Neural cell (in vitro differentiated cells): Measurements from ENCODE around the gene DDX18. TPM values are rescaled to one million over a fixed set of nuclear protein-coding genes. Genes with fewer than 3 reads are reported as not detected.

Experiments used
- H2AFZ ChIP-seq: fragments of 200-600, 300-800 bp; sonication (generic), shearing (Covaris generic); 2 replicates; pipeline ENCODE4 v1.6.0; 2014; ENCODE audit warnings: low read depth, mild to moderate bottlenecking, antibody characterized with exemption, low read length, moderate library complexity
- H3F3A ChIP-seq: fragments of 200-600 bp; shearing (Covaris generic); 2 replicates; pipeline ENCODE4 v1.6.1; 2016; ENCODE audit warnings: mild to moderate bottlenecking, moderate library complexity, mixed read lengths, antibody characterized with exemption, low read length; ENCODE audit not compliant: insufficient read depth, poor library complexity, severe bottlenecking
- H3K27ac ChIP-seq: fragments of 200-600, 300-800 bp; sonication (generic), shearing (Covaris generic); 2 replicates; pipeline ENCODE4 v1.5.1; 2014; ENCODE audit warnings: mild to moderate bottlenecking, low read length, moderate library complexity
- H3K27me3 ChIP-seq: fragments of 300-800, 200-600 bp; sonication (generic), shearing (Covaris generic); 2 replicates; pipeline ENCODE4 v1.6.0; 2014; ENCODE audit warnings: mild to moderate bottlenecking, low read depth, low read length, moderate library complexity; ENCODE audit not compliant: insufficient read depth
- H3K36me3 ChIP-seq: fragments of 300-800, 200-600 bp; sonication (generic), shearing (Covaris generic); 2 replicates; pipeline ENCODE4 v1.5.1; 2014; ENCODE audit warnings: mild to moderate bottlenecking, antibody characterized with exemption, low read length, moderate library complexity; ENCODE audit not compliant: insufficient read depth
- H3K4me2 ChIP-seq: fragments of 300-800, 200-600 bp; sonication (generic), shearing (Covaris generic); 2 replicates; pipeline ENCODE4 v1.6.0; 2014; ENCODE audit warnings: mild to moderate bottlenecking, low read length
- H3K4me3 ChIP-seq: fragments of 300-800, 200-600 bp; sonication (generic), shearing (Covaris generic); 2 replicates; pipeline ENCODE4 v1.5.1; 2014; ENCODE audit warnings: mild to moderate bottlenecking, low read length, moderate library complexity
- H3K79me2 ChIP-seq: fragments of 200-600 bp; shearing (Covaris generic); replicated peaks from 2 replicates; pipeline ENCODE4 v1.6.0; 2014; ENCODE audit warnings: mild to moderate bottlenecking, low read length, moderate library complexity; ENCODE audit not compliant: insufficient read depth
- H3K9ac ChIP-seq: fragments of 300-800, 200-600 bp; sonication (generic), shearing (Covaris generic); 2 replicates; pipeline ENCODE4 v1.6.1; 2016; ENCODE audit warnings: mild to moderate bottlenecking, low read length, mixed read lengths
- H3K9me2 ChIP-seq: fragments of 200-600 bp; shearing (Covaris generic); 2 replicates; pipeline ENCODE4 v1.6.1; 2016; ENCODE audit warnings: mild to moderate bottlenecking, low read length, mixed read lengths; ENCODE audit not compliant: insufficient read depth
- H3K9me3 ChIP-seq: fragments of 200-600, 300-800 bp; sonication (generic), shearing (Covaris generic); 2 replicates; pipeline ENCODE4 v1.6.1; 2016; ENCODE audit warnings: mild to moderate bottlenecking, mixed run types, low read length, moderate library complexity, mixed read lengths
- H4K20me1 ChIP-seq: fragments of 200-600 bp; shearing (Covaris generic); 2 replicates; pipeline ENCODE4 v1.6.1; 2016; ENCODE audit warnings: mild to moderate bottlenecking, mixed run types; ENCODE audit not compliant: insufficient read depth
- CTCF ChIP-seq: fragments of 450-650 bp; IDR thresholded peaks from 2 replicates; pipeline ENCODE4 v1.5.1; 2014; ENCODE audit warnings: antibody characterized with exemption, mild to moderate bottlenecking, moderate library complexity; ENCODE audit not compliant: poor library complexity, severe bottlenecking
- EP300 ChIP-seq: fragments of 450-650 bp; conservative IDR thresholded peaks from 2 replicates; pipeline ENCODE4 v1.6.1; 2014; ENCODE audit warnings: antibody characterized with exemption, mild to moderate bottlenecking, moderate library complexity; ENCODE audit not compliant: poor library complexity, severe bottlenecking
- EZH2 ChIP-seq: fragments of 200-600, 300-800 bp; shearing (Covaris generic), sonication (generic); IDR thresholded peaks from 2 replicates; pipeline ENCODE4 v1.6.1; 2014; ENCODE audit warnings: antibody characterized with exemption, low read length, borderline replicate concordance, mild to moderate bottlenecking; ENCODE audit not compliant: insufficient read depth, poor library complexity, severe bottlenecking
- MXI1 ChIP-seq: fragments of 450-650 bp; conservative IDR thresholded peaks from 2 replicates; pipeline ENCODE4 v1.6.1; 2014; ENCODE audit warnings: antibody characterized with exemption, mild to moderate bottlenecking; ENCODE audit not compliant: poor library complexity, severe bottlenecking
- POLR2AphosphoS5 ChIP-seq: IDR thresholded peaks from 2 replicates; pipeline ENCODE4 v1.6.1; 2012
- RAD21 ChIP-seq: fragments of 450-650 bp; conservative IDR thresholded peaks from 2 replicates; pipeline ENCODE4 v1.6.1; 2014; ENCODE audit warnings: antibody characterized with exemption, mild to moderate bottlenecking, moderate library complexity
- REST ChIP-seq: IDR thresholded peaks from 2 replicates; pipeline ENCODE4 v1.6.1; 2012; ENCODE audit warnings: borderline replicate concordance
- SMC3 ChIP-seq: fragments of 450-650 bp; conservative IDR thresholded peaks from 2 replicates; pipeline ENCODE4 v1.6.1; 2014; ENCODE audit warnings: antibody characterized with exemption, mild to moderate bottlenecking, moderate library complexity; ENCODE audit not compliant: poor library complexity
- TAF1 ChIP-seq: IDR thresholded peaks from 2 replicates; pipeline ENCODE4 v1.6.1; 2012; ENCODE audit warnings: low read depth
- polyA plus RNA-seq: library from polyadenylated mRNA; depleted of rRNA; stranded (reverse); fragments of >200 nt; gene quantifications from 2 replicates; pipeline ENCODE4 v1.2.3, GENCODE V29; 2014

Gene DDX18
- polyA plus RNA-seq, 1 donor from 2014 or later: 85.3 TPM

- Histone ChIP-seq H3K36me3 (peaks cover 11% of the 10 kb centered on the region), H3K27ac (no peak overlapping the region), H3K79me2 (no peaks in the 10 kb centered on the region), H3K4me3 (no peak overlapping the region), H2AFZ (no peak overlapping the region), H3K9me2 (no peaks in the 10 kb centered on the region), H3K9me3 (no peaks in the 10 kb centered on the region), H3F3A (no peaks in the 10 kb centered on the region), H3K4me2 (no peak overlapping the region), H3K27me3 (no peaks in the 10 kb centered on the region), H3K9ac (no peak overlapping the region), H4K20me1 (no peaks in the 10 kb centered on the region)
- no peak for TF ChIP-seq MXI1
- no peak for TF ChIP-seq RAD21
- no peak for TF ChIP-seq EZH2
- TF ChIP-seq EP300: no peak
- TF ChIP-seq REST: no peak
- TF ChIP-seq SMC3: no peak
- TF ChIP-seq TAF1: no peak
- TF ChIP-seq CTCF: no peak
These were observed 17.8 kb downstream of the DDX18 start for GRCh38 chr2:117832332-117832731.

GRCh38 chr2:117832905-117833613 is 18.6 kb downstream of the DDX18 start:
- Histone ChIP-seq H2AFZ (no peak overlapping the region), H3K4me3 (no peak overlapping the region), H3K9ac (no peak overlapping the region), H3K4me2 (no peak overlapping the region), H3K27ac (no peak overlapping the region), H3F3A (no peaks in the 10 kb centered on the region), H3K79me2 (no peaks in the 10 kb centered on the region), H3K9me3 (no peaks in the 10 kb centered on the region), H4K20me1 (no peaks in the 10 kb centered on the region), H3K36me3 (peaks cover 11% of the 10 kb centered on the region), H3K27me3 (no peaks in the 10 kb centered on the region), H3K9me2 (no peaks in the 10 kb centered on the region)
- TF ChIP-seq SMC3 (no peak), TAF1 (no peak), MXI1 (no peak), EZH2 (no peak), REST (no peak), EP300 (no peak), RAD21 (no peak), POLR2AphosphoS5 (no peak), CTCF (no peak)
